ENCODE data around the gene KDM4B. TPM values are rescaled to one million over a fixed set of nuclear protein-coding genes. Genes with fewer than 3 reads are reported as not detected.
A peak's percentile ranks its signal among the peaks of the same experiment; 100 is the strongest.

The KDM4B gene
- total RNA-seq, 4 donors from 2014 or later = 29.2 to 43.8 (median 38.7) TPM

- Histone ChIP-seq H3K4me1 (peaks cover 6 to 97% (median 36%) of the 10 kb centered on the region in 3 donors), H3K27me3 (no peaks in the 10 kb centered on the region), H3K36me3 (no peaks in the 10 kb centered on the region), H3K27ac (peak overlapping the region; percentile 87 to 97 (median 90)), H3K4me3 (peak overlapping the region in 1 of 2 donors; percentile 34), H3K9me3 (no peaks in the 10 kb centered on the region)
- TF ChIP-seq, protein P1, sequence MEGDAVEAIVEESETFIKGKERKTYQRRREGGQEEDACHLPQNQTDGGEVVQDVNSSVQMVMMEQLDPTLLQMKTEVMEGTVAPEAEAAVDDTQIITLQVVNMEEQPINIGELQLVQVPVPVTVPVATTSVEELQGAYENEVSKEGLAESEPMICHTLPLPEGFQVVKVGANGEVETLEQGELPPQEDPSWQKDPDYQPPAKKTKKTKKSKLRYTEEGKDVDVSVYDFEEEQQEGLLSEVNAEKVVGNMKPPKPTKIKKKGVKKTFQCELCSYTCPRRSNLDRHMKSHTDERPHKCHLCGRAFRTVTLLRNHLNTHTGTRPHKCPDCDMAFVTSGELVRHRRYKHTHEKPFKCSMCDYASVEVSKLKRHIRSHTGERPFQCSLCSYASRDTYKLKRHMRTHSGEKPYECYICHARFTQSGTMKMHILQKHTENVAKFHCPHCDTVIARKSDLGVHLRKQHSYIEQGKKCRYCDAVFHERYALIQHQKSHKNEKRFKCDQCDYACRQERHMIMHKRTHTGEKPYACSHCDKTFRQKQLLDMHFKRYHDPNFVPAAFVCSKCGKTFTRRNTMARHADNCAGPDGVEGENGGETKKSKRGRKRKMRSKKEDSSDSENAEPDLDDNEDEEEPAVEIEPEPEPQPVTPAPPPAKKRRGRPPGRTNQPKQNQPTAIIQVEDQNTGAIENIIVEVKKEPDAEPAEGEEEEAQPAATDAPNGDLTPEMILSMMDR (IDR thresholded peaks at IDR 0.05) = no peak
- TF ChIP-seq POLR2AphosphoS5 (IDR thresholded peaks at IDR 0.05) (peak; percentile 54), EP300 (IDR thresholded peaks at IDR 0.05) (no peak), POLR2A (IDR thresholded peaks at IDR 0.05) (no peak)
- WGBS, 2 donors (ENCODE audit: low coverage in 1 of 2) = 50% methylated on average over 2 of the region's 36 CpGs; no CpG with 5 or more reads in 1 of the 2 donors
- ATAC-seq = peak; percentile 54
These were observed 8.6 kb downstream of the KDM4B start for GRCh38 chr19:4977299-4978174.

GRCh38 chr19:4979211-4979807 is 10.4 kb downstream of the KDM4B start:
- Histone ChIP-seq H3K27ac (peak overlapping the region in 3 of 4 donors; percentile 56 to 88 (median 87)), H3K4me3 (no peak overlapping the region), H3K27me3 (no peaks in the 10 kb centered on the region), H3K36me3 (peaks cover 0 to 12% of the 10 kb centered on the region in 2 donors), H3K4me1 (peaks cover 6 to 97% (median 35%) of the 10 kb centered on the region in 3 donors), H3K9me3 (no peaks in the 10 kb centered on the region)
- 100% methylated on average over 2 of the region's 8 CpGs for WGBS, 2 donors (ENCODE audit: low coverage in 1 of 2)
- no peak for ATAC-seq
- no peak for TF ChIP-seq POLR2AphosphoS5 (IDR thresholded peaks at IDR 0.05)
- TF ChIP-seq, protein P1 (IDR thresholded peaks at IDR 0.05) = no peak
- TF ChIP-seq EP300 (IDR thresholded peaks at IDR 0.05) = no peak
- no peak for TF ChIP-seq POLR2A (IDR thresholded peaks at IDR 0.05)

DNA sequence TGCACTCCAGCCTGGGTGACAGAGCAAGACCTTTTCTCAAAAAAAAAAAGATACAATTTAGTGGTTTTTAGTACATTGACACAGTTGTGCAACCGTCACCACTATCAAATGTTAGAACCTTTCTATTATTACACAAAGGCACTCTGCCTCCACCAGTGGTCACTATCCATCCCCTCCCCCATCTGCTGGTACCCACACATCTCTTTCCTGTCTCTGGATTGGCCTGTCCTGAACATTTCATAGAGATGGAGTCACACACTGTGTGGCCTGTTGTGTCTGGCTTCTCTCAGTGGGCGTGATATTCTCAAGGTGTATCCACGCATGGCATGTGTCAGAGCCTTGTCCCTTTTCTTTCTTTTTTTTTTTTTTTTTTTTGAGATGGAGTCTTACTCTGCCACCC is 11.2 kb downstream of the KDM4B start:
- TF ChIP-seq POLR2AphosphoS5 (IDR thresholded peaks at IDR 0.05) (no peak), EP300 (IDR thresholded peaks at IDR 0.05) (no peak), POLR2A (IDR thresholded peaks at IDR 0.05) (no peak)
- TF ChIP-seq, protein P1 (IDR thresholded peaks at IDR 0.05) = no peak
- no peaks in the 10 kb centered on the region for H3K9me3 ChIP-seq
- H3K4me1 ChIP-seq = peaks cover 6 to 97% (median 38%) of the 10 kb centered on the region in 3 donors
- peaks cover 0 to 12% of the 10 kb centered on the region in 2 donors for H3K36me3 ChIP-seq
- no peaks in the 10 kb centered on the region for H3K27me3 ChIP-seq
- ATAC-seq = no peak
- 82 to 96% methylated on average over 3 of the region's 3 CpGs for WGBS, 2 donors (ENCODE audit: low coverage in 1 of 2)
- no peak overlapping the region for H3K4me3 ChIP-seq
- H3K27ac ChIP-seq = no peak overlapping the region

DNA sequence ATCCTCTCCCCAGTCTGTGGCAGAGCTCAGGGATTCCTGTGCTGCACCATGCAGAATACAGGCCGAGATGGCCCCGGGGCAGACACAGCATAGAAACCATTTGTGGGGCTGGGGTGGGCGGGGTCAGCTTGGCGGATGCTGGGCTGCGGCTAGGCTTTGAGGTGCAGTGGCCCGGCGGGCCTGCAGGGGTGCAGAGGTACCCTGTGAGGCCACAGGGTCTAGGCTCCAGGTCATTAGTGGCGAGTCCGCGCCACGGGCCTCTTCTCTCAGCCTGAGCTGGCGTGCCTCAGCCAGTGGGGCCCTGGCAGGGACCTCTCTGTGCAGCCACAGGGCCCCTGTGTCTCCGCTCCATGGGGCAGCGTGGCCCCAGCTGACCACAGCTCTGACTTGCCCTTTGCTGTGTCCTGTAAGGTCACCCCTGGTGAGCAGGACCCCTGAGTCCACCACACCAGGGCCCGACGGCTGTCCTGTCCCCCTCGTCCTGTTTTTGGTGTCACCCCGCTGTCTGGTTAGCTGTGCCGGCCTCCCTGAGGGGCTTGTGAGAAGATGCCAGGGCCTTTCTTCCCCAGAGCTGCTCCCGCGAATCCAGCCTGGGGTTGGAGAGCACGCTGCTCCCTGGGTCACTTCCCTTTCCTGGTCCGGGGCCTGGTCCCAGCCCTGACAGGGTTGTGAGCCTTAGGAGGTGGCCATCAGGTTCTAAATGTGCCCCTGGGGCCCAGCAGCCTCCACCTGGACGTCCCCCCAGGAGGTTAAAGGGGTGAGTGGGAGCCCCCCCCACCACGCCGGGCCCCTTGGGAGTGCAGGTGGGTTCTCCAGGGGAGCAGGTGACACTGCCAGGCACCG is 12.1 kb downstream of the KDM4B start:
- H3K4me1 ChIP-seq = peaks cover 6 to 97% (median 34%) of the 10 kb centered on the region in 3 donors
- H3K4me3 ChIP-seq = no peak overlapping the region
- H3K9me3 ChIP-seq = no peaks in the 10 kb centered on the region
- H3K36me3 ChIP-seq = peaks cover 0 to 12% of the 10 kb centered on the region in 2 donors
- no peak for ATAC-seq
- peak overlapping the region in 1 of 4 donors; percentile 19 for H3K27ac ChIP-seq
- 80 to 100% methylated on average over 3 of the region's 27 CpGs for WGBS, 2 donors (ENCODE audit: low coverage in 1 of 2)
- no peaks in the 10 kb centered on the region for H3K27me3 ChIP-seq
- no peak for TF ChIP-seq POLR2A (IDR thresholded peaks at IDR 0.05)
- TF ChIP-seq EP300 (IDR thresholded peaks at IDR 0.05) = no peak
- TF ChIP-seq POLR2AphosphoS5 (IDR thresholded peaks at IDR 0.05) = no peak
- TF ChIP-seq, protein P1 (IDR thresholded peaks at IDR 0.05) = no peak

Data from gastroesophageal sphincter (tissue), 4 donors.